Measurements from ENCODE around the gene GOLGA8B.

GRCh38 chr15:34628577-34629152 lies 45.2 kb upstream of the GOLGA8B start:
- TF ChIP-seq, protein P1, sequence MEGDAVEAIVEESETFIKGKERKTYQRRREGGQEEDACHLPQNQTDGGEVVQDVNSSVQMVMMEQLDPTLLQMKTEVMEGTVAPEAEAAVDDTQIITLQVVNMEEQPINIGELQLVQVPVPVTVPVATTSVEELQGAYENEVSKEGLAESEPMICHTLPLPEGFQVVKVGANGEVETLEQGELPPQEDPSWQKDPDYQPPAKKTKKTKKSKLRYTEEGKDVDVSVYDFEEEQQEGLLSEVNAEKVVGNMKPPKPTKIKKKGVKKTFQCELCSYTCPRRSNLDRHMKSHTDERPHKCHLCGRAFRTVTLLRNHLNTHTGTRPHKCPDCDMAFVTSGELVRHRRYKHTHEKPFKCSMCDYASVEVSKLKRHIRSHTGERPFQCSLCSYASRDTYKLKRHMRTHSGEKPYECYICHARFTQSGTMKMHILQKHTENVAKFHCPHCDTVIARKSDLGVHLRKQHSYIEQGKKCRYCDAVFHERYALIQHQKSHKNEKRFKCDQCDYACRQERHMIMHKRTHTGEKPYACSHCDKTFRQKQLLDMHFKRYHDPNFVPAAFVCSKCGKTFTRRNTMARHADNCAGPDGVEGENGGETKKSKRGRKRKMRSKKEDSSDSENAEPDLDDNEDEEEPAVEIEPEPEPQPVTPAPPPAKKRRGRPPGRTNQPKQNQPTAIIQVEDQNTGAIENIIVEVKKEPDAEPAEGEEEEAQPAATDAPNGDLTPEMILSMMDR (IDR thresholded peaks at IDR 0.05; ENCODE audit: insufficient read depth, low read length, poor library complexity, severe bottlenecking), result no peak
- TF ChIP-seq EZH2phosphoT487 (conservative IDR thresholded peaks at IDR 0.05; ENCODE audit: low read length), result no peak
